A673 (cell line): ENCODE results near the gene MRPL48. TPM values are rescaled to one million over a fixed set of nuclear protein-coding genes. Genes with fewer than 3 reads are reported as not detected.
A peak's percentile ranks its signal among the peaks of the same experiment; 100 is the strongest.

Experiments used
- BruUV-seq: library from RNA; stranded (reverse); fragments of 400-500 nt; replicated peaks from 2 replicates; lab custom pipeline; 2021; lab: Mats Ljungman, UMichigan
- CTCF ChIA-PET: fragments of 300-600 bp; sonication (Branson Sonifier 250); formaldehyde crosslinking; loops from one replicate; lab custom pipeline; 2022; ENCODE audit warnings: antibody characterized with exemption; lab: Charles Lee
- POLR2A ChIA-PET: fragments of 300-600 bp; sonication (Branson Sonifier 250); formaldehyde crosslinking; loops from one replicate; lab custom pipeline; 2022; ENCODE audit warnings: antibody characterized with exemption; ENCODE audit not compliant: low non-redundant PET; lab: Charles Lee
- DNase-seq: peaks from one replicate; pipeline ENCODE4 v3.0.0-alpha.2; 2015; ENCODE audit warnings: low spot score
- H3K27ac ChIP-seq: fragments of 200-600 bp; sonication (generic); 2 replicates; pipeline ENCODE4 v1.5.1; 2016; ENCODE audit warnings: mixed run types, low read depth, mild to moderate bottlenecking, mixed read lengths, antibody characterized with exemption, low read length; ENCODE audit not compliant: poor library complexity, severe bottlenecking
- H3K27me3 ChIP-seq: fragments of 200-600 bp; sonication (generic); replicated peaks from 2 replicates; pipeline ENCODE4 v1.6.1; 2017; ENCODE audit warnings: mixed run types, low read depth, mild to moderate bottlenecking, mixed read lengths, antibody characterized with exemption, low read length; ENCODE audit not compliant: insufficient read depth, poor library complexity
- H3K36me3 ChIP-seq: fragments of 200-600 bp; sonication (generic); 2 replicates; pipeline ENCODE4 v1.6.1; 2016; ENCODE audit warnings: mixed run types, mild to moderate bottlenecking, mixed read lengths, antibody characterized with exemption, low read length; ENCODE audit not compliant: insufficient read depth, poor library complexity, severe bottlenecking
- H3K4me1 ChIP-seq: fragments of 200-600 bp; sonication (generic); 2 replicates; pipeline ENCODE4 v1.6.1; 2017; ENCODE audit warnings: mixed run types, mild to moderate bottlenecking, mixed read lengths, antibody characterized with exemption, low read length; ENCODE audit not compliant: insufficient read depth, poor library complexity, severe bottlenecking
- H3K4me3 ChIP-seq: fragments of 200-600 bp; sonication (generic); 2 replicates; pipeline ENCODE4 v1.5.1; 2016; ENCODE audit warnings: low read depth, mixed run types, mild to moderate bottlenecking, mixed read lengths, low read length; ENCODE audit not compliant: poor library complexity, severe bottlenecking
- H3K9me3 ChIP-seq: fragments of 200-600 bp; sonication (generic); 2 replicates; pipeline ENCODE4 v1.6.1; 2016; ENCODE audit warnings: mixed run types, low read depth, mild to moderate bottlenecking, mixed read lengths, antibody characterized with exemption, low read length; ENCODE audit not compliant: poor library complexity, severe bottlenecking
- EZH2 ChIP-seq: fragments of 200-600 bp; sonication (generic); IDR thresholded peaks from 2 replicates; pipeline ENCODE4 v1.6.1; 2017; ENCODE audit warnings: borderline replicate concordance, low read depth, mild to moderate bottlenecking, mixed read lengths, antibody characterized with exemption, low read length; ENCODE audit not compliant: poor library complexity, severe bottlenecking
- intact Hi-C: fragments of 100-400 bp; cut with micrococcal nuclease; formaldehyde crosslinking; loops from one replicate; pipeline ENCODE4 v1.10.0; 2022; ENCODE audit not compliant: unreplicated experiment
- total RNA-seq: library from RNA; stranded (reverse); gene quantifications from 2 replicates; pipeline ENCODE4 v1.2.3, GENCODE V29; 2021
- TF ChIP-seq, protein P1 (sequence below): fragments of 300-800, 200-600 bp; sonication (generic); conservative IDR thresholded peaks from 2 replicates; pipeline ENCODE4 v1.5.1; 2017; ENCODE audit warnings: low read depth, mild to moderate bottlenecking, antibody characterized with exemption, low read length, moderate library complexity, mixed read lengths

MRPL48 gene
- total RNA-seq, 1 experiment from 2014 or later: 92.6 TPM

- CTCF ChIA-PET: no interaction called here
- intact Hi-C loops: no loop called here
- no peak for TF ChIP-seq EZH2
- TF ChIP-seq, protein P1, sequence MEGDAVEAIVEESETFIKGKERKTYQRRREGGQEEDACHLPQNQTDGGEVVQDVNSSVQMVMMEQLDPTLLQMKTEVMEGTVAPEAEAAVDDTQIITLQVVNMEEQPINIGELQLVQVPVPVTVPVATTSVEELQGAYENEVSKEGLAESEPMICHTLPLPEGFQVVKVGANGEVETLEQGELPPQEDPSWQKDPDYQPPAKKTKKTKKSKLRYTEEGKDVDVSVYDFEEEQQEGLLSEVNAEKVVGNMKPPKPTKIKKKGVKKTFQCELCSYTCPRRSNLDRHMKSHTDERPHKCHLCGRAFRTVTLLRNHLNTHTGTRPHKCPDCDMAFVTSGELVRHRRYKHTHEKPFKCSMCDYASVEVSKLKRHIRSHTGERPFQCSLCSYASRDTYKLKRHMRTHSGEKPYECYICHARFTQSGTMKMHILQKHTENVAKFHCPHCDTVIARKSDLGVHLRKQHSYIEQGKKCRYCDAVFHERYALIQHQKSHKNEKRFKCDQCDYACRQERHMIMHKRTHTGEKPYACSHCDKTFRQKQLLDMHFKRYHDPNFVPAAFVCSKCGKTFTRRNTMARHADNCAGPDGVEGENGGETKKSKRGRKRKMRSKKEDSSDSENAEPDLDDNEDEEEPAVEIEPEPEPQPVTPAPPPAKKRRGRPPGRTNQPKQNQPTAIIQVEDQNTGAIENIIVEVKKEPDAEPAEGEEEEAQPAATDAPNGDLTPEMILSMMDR: no peak
- H3K4me3 ChIP-seq: no peak overlapping the region
- no peaks in the 10 kb centered on the region for H3K9me3 ChIP-seq
- H3K36me3 ChIP-seq: peaks cover 43% of the 10 kb centered on the region
- POLR2A ChIA-PET: no interaction called here
- H3K4me1 ChIP-seq: peaks cover 12% of the 10 kb centered on the region
- H3K27me3 ChIP-seq: no peaks in the 10 kb centered on the region
- H3K27ac ChIP-seq: no peak overlapping the region
- no TSS peak for BruUV-seq
- no peak for DNase-seq
Measured at GRCh38 chr11:73872749-73873357, 85.2 kb downstream of the MRPL48 start.

DNA sequence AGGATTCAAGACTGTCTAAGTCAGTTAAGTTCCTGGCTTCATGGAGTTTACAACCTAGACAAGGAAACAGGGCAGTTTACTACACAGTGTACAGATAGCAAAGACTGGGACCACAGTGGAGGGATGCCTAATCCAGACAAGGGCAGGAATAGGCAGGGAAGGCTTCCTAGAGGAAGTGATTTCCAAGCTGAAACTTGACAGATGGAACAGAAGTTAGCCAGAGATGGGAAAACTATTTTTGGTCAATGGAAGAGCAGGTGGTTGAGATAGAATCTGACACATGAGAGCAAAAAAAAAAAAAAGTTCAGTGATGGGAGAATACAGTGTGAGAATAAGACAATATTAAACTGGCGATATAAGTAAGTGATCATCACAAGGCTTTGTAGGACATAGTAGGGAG lies 87.7 kb downstream of the MRPL48 start:
- Histone ChIP-seq H3K36me3 (peaks cover 37% of the 10 kb centered on the region), H3K27me3 (no peaks in the 10 kb centered on the region), H3K27ac (peak overlapping the region; percentile 83), H3K4me3 (peak overlapping the region; percentile 66), H3K4me1 (peaks cover 16% of the 10 kb centered on the region), H3K9me3 (no peaks in the 10 kb centered on the region)
- DNase-seq: no peak
- CTCF ChIA-PET: interaction anchor here (0.5 kb wide), 1 partner anchor 107 kb away, joined by 4 read pairs; no protein-coding TSS in a partner anchor
- intact Hi-C loops: no loop called here
- TF ChIP-seq EZH2: no peak
- TF ChIP-seq, protein P1: no peak
- BruUV-seq: no TSS peak
- POLR2A ChIA-PET: no interaction called here

DNA sequence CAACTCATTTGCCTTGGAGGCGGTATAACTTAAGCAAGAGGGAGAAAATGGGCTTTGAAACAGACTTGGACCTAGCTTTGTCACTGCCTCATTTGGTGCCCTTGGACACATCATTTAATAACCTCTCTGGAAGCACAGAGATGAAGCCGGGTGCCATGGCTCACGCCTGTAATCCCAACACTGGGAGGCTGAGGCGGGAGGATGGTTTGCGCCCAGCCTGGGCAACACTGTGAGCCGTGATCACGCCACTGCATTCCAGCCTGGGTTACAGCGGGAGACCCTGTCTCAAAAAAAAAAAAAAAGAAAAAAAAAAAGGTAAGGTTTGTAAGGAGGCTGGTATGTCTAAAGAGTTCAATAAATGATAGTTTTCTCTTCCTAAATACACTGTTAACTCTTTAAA lies 88.2 kb downstream of the MRPL48 start:
- CTCF ChIA-PET: interaction anchor here (0.5 kb wide), 1 partner anchor 108 kb away, joined by 4 read pairs; no protein-coding TSS in a partner anchor
- H3K4me1 ChIP-seq: peaks cover 16% of the 10 kb centered on the region
- no peaks in the 10 kb centered on the region for H3K27me3 ChIP-seq
- no peak for DNase-seq
- peak overlapping the region; percentile 66 for H3K4me3 ChIP-seq
- H3K27ac ChIP-seq: peak overlapping the region; percentile 83
- POLR2A ChIA-PET: no interaction called here
- H3K36me3 ChIP-seq: peaks cover 37% of the 10 kb centered on the region
- TF ChIP-seq EZH2: no peak
- TF ChIP-seq, protein P1: no peak
- H3K9me3 ChIP-seq: no peaks in the 10 kb centered on the region
- TSS peak; percentile 77 for BruUV-seq
- intact Hi-C loops: loop anchor here (1.0 kb wide), 1 partner anchor 115 kb away; the partner anchor contains the start of gene RAB6A
